ENCODE measurements around the gene MCUB.

Gene MCUB

DNA sequence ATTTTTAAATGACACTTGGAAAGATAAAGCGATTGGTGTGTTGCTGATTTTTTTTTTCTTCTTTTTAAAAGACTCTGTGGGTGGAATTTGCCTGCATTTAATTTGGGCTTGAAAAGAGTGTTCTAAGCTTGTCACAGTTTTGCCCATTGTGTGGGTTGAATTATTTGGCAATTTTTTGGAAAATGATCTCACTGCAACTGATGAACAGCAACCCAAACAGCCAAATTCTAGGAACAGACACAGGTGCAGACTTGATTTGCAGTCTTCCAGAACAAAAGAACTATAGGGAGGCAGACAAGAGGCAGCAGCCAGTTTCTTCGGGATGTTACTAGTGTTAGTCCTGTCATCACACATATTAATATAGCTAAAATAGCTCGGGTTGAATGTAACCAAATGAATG lies 102.7 kb downstream of the MCUB start:
- H2AFZ ChIP-seq (ENCODE audit: low read length): no peak overlapping the region
- H3K4me3 ChIP-seq (ENCODE audit: low read length, poor library complexity, severe bottlenecking): no peak overlapping the region
- H3K9ac ChIP-seq (ENCODE audit: low read depth, low read length, poor library complexity, severe bottlenecking): no peak overlapping the region
- TF ChIP-seq, protein P1, sequence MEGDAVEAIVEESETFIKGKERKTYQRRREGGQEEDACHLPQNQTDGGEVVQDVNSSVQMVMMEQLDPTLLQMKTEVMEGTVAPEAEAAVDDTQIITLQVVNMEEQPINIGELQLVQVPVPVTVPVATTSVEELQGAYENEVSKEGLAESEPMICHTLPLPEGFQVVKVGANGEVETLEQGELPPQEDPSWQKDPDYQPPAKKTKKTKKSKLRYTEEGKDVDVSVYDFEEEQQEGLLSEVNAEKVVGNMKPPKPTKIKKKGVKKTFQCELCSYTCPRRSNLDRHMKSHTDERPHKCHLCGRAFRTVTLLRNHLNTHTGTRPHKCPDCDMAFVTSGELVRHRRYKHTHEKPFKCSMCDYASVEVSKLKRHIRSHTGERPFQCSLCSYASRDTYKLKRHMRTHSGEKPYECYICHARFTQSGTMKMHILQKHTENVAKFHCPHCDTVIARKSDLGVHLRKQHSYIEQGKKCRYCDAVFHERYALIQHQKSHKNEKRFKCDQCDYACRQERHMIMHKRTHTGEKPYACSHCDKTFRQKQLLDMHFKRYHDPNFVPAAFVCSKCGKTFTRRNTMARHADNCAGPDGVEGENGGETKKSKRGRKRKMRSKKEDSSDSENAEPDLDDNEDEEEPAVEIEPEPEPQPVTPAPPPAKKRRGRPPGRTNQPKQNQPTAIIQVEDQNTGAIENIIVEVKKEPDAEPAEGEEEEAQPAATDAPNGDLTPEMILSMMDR (conservative IDR thresholded peaks at IDR 0.05; ENCODE audit: low read length): no peak
- TF ChIP-seq EZH2phosphoT487 (IDR thresholded peaks at IDR 0.05; ENCODE audit: borderline replicate concordance): no peak
- H3K79me2 ChIP-seq (ENCODE audit: insufficient read depth, low read length): no peaks in the 10 kb centered on the region
- no peaks in the 10 kb centered on the region for H3F3A ChIP-seq (ENCODE audit: low read depth)
- no peaks in the 10 kb centered on the region for H3K9me3 ChIP-seq (ENCODE audit: insufficient read depth, low read depth, low read length)
- no peaks in the 10 kb centered on the region for H4K20me1 ChIP-seq (ENCODE audit: insufficient read depth, low read length, poor library complexity, severe bottlenecking)
- no peaks in the 10 kb centered on the region for H3K27me3 ChIP-seq (ENCODE audit: insufficient read depth, low read length, poor library complexity, severe bottlenecking)
- no peak overlapping the region for H3K4me2 ChIP-seq (ENCODE audit: low read depth, low read length, poor library complexity, severe bottlenecking)
- no peaks in the 10 kb centered on the region for H3K36me3 ChIP-seq (ENCODE audit: insufficient read depth, low read length)
- H3K9me2 ChIP-seq (replicated peaks; ENCODE audit: low read depth, low read length): no peaks in the 10 kb centered on the region
- no peaks in the 10 kb centered on the region for H3K4me1 ChIP-seq (ENCODE audit: insufficient read depth, low read length, poor library complexity, severe bottlenecking)

DNA sequence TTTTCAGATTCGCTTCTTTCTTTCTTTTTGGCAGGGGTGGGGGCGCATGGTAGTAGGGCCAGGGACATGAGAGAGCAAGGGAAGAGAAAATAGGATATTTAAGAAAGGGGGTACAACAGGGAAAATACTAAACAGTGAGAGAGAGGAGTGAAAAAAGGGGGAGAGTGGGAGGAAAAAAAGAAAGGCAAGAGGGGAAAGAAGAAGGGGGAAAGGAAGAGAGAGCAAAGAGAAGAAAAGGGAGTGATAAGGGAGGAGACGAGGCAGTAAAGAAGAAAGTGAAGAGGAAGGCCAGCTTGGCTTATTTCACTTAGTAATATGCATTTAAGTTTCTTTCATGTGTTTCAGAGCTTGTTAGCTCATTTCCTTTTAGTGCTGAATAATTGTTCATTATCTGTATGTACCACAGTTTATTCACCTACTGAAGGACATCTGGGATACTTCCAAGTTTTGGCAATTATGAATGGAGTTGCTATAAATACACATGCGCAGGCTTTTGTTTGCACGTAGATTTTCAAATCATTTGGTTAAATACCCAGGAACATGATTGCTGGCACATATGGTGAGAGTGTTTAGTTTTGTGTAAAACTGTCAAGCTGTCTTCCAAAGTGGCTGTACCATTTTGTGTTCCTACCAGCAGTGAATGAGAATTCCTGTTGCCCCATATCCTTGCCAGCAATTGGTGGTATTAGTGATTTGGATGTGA lies 105.9 kb downstream of the MCUB start:
- Histone ChIP-seq H2AFZ (ENCODE audit: low read length) (no peak overlapping the region), H3K36me3 (ENCODE audit: insufficient read depth, low read length) (no peaks in the 10 kb centered on the region), H3K9me2 (replicated peaks; ENCODE audit: low read depth, low read length) (no peaks in the 10 kb centered on the region), H3K79me2 (ENCODE audit: insufficient read depth, low read length) (no peaks in the 10 kb centered on the region), H3K4me2 (ENCODE audit: low read depth, low read length, poor library complexity, severe bottlenecking) (no peak overlapping the region), H3K4me3 (ENCODE audit: low read length, poor library complexity, severe bottlenecking) (no peak overlapping the region), H3K27me3 (ENCODE audit: insufficient read depth, low read length, poor library complexity, severe bottlenecking) (no peaks in the 10 kb centered on the region), H3F3A (ENCODE audit: low read depth) (no peaks in the 10 kb centered on the region), H4K20me1 (ENCODE audit: insufficient read depth, low read length, poor library complexity, severe bottlenecking) (no peaks in the 10 kb centered on the region), H3K9ac (ENCODE audit: low read depth, low read length, poor library complexity, severe bottlenecking) (no peak overlapping the region), H3K4me1 (ENCODE audit: insufficient read depth, low read length, poor library complexity, severe bottlenecking) (no peaks in the 10 kb centered on the region), H3K9me3 (ENCODE audit: insufficient read depth, low read depth, low read length) (0 out of 2 replicates have a peak, but pooled peaks cover 1% of the 10 kb centered on the region)
- TF ChIP-seq EZH2phosphoT487 (IDR thresholded peaks at IDR 0.05; ENCODE audit: borderline replicate concordance): no peak
- TF ChIP-seq, protein P1 (conservative IDR thresholded peaks at IDR 0.05; ENCODE audit: low read length): no peak

DNA sequence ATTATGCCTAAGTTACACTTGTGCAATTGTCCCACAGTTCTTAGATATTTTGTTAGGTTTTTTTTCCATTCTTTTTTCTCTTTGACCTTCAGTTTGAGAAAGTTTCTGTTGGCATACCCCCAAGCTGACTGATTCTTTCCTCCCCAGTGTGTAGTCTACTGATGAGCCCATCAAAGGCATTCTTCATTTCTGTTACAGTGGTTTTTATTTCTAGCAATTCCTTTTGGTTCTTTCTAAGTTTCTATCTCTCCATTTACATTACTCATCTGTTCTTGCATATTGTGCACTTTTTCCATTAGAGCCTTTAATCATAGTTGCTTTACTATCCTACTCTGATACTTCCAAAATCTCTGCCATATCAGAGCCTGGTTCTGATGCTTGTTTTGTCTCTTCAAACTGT lies 111.3 kb downstream of the MCUB start:
- Histone ChIP-seq H2AFZ (ENCODE audit: low read length) (no peak overlapping the region), H3K4me1 (ENCODE audit: insufficient read depth, low read length, poor library complexity, severe bottlenecking) (no peaks in the 10 kb centered on the region), H3K79me2 (ENCODE audit: insufficient read depth, low read length) (no peaks in the 10 kb centered on the region), H3K4me2 (ENCODE audit: low read depth, low read length, poor library complexity, severe bottlenecking) (no peak overlapping the region), H3K9ac (ENCODE audit: low read depth, low read length, poor library complexity, severe bottlenecking) (no peak overlapping the region), H3F3A (ENCODE audit: low read depth) (no peaks in the 10 kb centered on the region), H3K9me2 (replicated peaks; ENCODE audit: low read depth, low read length) (no peaks in the 10 kb centered on the region), H3K4me3 (ENCODE audit: low read length, poor library complexity, severe bottlenecking) (no peak overlapping the region), H3K36me3 (ENCODE audit: insufficient read depth, low read length) (no peaks in the 10 kb centered on the region), H3K27me3 (ENCODE audit: insufficient read depth, low read length, poor library complexity, severe bottlenecking) (no peaks in the 10 kb centered on the region), H4K20me1 (ENCODE audit: insufficient read depth, low read length, poor library complexity, severe bottlenecking) (no peaks in the 10 kb centered on the region), H3K9me3 (ENCODE audit: insufficient read depth, low read depth, low read length) (0 out of 2 replicates have a peak, but pooled peaks cover 3% of the 10 kb centered on the region)
- no peak for TF ChIP-seq EZH2phosphoT487 (IDR thresholded peaks at IDR 0.05; ENCODE audit: borderline replicate concordance)
- TF ChIP-seq, protein P1 (conservative IDR thresholded peaks at IDR 0.05; ENCODE audit: low read length): no peak

Data from Loucy (cell line).